HG03066 (cell line): ENCODE results near the gene LONP1.
"Not testable (repeated sequence)": the region's sequence is repeated elsewhere in the genome, so short reads cannot be mapped to it uniquely, and the experiment has no call there.

Experiments used
- ATAC-seq: cut with Tn5 transposase; IDR thresholded peaks from one replicate; pipeline ENCODE4 v1.9.1; 2021; ENCODE audit warnings: low read depth; ENCODE audit not compliant: unreplicated experiment

Gene LONP1

DNA sequence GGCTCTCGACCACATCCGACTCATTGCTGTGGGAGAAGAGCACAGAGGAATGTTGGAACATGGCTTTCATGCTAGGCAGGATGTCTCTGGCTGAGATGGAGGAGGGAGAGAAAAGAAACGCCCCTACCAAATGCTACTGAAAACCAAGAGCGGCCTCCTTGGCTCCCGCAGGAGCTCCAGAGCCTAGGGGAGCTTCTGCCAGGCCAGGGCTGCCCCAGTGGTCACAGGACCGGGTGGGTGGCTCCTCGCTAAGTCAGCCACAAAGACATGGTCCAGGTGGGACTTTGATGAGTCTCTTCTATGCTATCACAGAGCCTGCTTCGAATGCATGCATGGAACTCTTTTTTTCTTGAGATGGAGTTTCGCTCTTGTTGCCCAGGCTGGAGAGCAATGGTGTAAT, 6.7 kb downstream of the LONP1 start:
- no peak for ATAC-seq

- no peak for ATAC-seq
Observed at GRCh38 chr19:5711713-5712161, 8.2 kb downstream of the LONP1 start.

DNA sequence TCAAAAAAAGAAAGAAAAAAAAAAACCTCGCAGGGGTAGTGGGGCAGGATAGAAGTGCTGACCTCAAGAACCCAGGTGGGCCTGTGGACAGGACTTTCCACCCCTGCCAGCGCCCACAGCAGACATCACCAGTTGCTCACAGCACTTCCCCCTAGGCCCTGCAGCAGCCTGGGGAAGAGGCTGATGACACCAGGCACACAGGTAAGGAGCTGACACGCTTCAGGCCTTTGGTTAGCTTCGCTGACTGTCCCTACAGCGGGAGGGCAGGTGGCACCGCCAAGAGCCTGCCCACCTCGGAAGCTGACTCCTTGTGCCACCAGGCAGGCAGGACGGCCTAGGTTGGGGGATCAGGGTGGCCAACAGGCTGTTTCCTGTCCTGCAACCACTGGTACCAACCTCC, 8.9 kb downstream of the LONP1 start:
- no peak for ATAC-seq

GRCh38 chr19:5707576-5708575, 12.1 kb downstream of the LONP1 start:
- ATAC-seq: no peak

DNA sequence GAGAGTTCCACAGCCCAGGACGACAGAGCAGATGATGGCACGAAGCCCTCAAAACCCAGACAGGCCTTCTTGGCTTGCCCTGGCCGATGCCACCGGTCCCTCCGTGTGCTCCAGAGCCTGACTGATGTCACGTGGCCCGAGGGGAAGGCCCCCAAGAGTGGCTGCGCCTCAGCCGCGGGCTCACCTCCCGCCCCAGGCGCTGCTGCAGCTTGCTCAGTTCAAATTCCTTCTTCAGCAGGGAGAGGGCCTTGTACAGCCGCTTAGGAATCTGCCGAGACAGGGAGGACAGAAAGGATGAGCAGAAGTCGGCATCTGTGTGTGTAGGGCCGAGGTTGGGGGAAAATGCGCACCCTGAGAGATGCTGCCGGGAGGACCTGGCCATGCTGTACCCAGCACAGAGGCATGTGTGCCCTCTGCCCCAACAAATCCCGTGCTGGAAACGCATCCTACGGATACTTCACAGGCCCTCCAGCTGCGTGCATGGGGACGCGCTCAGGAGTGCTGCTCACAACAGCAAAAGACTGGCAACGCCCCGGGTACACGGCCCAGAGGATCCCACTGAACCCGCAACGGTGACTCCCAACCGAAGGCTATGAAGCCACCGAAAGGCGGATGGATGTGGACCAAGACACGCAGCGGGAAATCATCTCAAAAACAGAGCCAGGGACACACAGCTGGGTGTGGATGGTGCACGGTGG, 12.9 kb downstream of the LONP1 start:
- no peak for ATAC-seq

DNA sequence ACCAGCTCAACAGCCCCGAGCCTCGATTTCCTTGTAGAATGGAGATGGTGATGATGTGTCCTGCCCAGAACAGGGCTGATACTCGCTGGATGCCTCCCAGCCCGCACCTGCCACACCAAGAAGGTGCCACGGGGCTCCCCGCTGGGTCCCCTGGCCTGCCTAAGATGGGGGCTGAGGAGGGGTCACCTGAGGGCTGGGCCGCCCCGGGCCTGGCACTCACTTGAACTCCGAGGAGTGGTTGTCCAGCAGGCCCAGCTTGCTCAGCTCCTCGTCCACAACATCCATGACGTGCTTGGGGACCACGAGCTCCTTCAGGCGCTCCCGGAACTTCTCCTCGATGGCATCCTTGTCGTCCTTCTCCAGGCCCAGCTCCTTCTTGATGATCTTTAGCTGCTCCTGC, 14.4 kb downstream of the LONP1 start:
- no peak for ATAC-seq

GRCh38 chr19:5703819-5704818, 15.8 kb downstream of the LONP1 start:
- ATAC-seq: no peak

GRCh38 chr19:5702053-5702410, 17.9 kb downstream of the LONP1 start:
- ATAC-seq: not testable (repeated sequence)

DNA sequence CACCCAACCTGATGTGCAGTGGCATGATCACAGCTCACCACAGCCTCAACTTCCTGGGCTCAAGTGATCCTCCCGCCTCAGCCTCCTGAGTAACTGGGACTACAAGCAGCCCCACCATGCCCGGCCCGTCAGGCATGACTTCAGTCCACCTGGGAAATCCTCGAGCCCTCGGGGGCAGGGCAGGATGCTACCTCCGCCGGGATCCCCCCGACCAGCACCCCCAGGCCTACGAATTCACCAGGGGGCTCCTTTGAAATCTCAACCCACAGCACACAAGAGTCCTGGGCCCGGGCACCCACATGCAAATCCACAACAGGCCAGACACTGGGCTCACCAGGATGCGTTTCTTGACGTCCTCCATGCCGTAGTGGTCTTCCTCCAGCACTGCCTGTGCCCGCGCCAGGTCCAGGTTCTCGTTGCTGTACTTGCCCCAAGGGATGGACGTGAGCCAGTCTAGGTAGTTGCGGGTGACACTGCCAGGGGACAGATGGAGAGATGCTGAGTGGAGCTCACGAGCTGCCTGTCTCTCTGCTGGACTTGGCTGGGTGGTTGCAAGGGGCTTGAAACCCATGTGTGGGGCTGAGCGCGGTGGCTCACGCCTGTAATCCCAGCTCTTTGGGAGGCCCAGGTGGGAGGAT, 19.4 kb downstream of the LONP1 start:
- no peak for ATAC-seq

GRCh38 chr19:5698635-5699422, 21.1 kb downstream of the LONP1 start:
- no peak for ATAC-seq

DNA sequence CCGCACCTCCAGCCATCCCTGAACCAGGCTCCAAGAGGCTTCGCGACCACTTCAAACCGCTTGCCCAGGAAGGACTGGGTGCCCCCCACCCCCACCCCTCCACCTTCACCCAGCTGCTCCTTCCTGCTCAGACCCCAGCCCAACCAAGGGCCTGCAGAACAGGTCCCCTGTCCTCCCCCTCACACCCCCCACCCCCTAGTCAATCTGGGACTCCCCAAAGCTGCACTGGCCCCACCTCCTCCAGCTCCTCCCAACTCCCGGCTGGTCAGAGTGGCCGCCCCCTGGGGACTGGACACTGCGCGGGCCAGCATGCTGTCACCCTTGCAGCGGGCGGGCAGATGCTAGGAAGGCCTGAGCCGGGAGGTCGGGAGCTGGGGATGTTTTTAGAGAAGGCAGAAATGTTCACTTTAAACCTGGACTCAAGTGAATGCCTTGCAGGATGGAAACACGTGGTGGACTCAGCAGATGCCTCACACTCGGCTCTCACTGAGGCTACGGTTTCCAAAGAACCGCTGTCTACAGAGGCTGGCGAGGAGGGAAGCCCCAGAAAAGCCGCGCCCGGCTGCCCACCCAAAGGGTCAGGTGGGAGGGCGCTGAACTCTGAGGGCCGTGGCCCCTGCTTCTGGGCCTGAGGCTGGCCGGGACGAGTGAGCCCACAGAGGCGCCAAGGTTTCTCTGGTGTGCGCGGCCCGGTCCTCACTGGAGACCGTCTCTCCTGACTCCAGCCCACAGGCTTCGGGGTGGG, 21.9 kb downstream of the LONP1 start:
- no peak for ATAC-seq

DNA sequence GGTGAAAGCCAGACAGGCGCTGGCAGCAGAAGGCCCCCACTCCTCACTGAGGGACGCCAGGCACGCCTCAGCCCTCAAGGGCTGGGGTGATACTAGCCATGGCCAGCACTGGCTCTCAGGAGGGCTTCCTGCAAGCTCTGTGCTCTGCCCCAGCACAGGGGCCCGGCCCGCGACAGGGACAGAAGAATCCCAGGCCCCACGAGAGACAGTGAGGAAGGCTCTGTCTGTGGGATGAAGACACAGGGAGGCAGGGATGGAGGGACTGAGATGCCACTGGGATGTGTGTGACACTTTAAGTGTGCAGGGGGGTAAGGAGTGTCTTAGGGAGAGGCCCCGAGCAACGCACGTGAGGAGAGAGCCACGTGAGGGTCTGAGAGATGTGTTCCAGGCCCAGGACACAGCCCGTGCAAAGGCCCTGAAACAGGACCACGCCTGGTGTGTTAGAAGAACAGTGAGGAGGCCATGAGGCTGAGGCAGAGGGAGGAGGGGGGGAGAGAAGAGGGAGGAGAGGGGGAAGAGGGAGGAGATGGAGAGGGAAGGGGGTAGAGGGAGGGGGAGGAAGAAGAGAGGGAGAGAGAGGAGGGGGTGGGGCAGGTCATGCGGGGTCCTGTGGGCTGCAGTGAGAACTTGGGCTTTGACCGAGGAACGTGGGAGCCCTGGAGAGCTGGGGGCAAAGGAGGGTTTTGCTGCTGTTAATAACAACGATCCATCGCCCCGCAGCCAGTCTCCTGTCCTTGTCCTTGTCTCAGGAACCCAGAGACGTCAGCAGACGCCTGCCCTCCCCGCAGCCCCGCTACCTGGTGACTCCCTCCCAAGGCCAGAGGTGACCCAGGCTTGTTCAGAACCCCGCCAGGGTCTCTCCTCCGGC, 22.7 kb downstream of the LONP1 start:
- ATAC-seq: no peak

GRCh38 chr19:5696196-5697021, 23.5 kb downstream of the LONP1 start:
- ATAC-seq: no peak

DNA sequence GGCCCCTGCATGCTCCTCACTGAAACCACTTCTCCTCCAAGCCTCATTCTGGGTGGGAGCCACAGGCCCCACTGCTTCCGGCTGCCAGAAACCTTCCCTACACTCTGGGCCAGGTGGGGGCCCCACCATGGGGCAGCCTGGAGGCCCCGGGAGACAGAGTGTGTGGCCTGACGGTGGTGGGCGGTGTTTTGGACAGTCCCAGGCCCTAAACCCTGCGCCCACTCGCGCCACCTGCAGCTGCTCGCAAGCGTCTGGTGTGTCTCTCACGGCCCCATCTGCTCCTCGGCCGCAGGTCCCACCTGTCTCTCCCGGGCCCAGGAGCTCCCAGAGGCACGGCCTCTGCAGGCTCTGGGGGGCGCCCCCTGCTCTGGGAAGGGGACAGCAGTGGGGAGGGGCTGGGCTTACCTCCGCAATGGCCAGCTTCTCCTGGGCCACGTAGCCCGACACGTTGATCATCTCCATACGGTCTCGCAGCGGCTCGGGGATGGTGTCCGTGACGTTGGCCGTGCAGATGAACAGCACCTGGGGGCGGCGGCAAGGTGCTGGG, 24.2 kb downstream of the LONP1 start:
- no peak for ATAC-seq

DNA sequence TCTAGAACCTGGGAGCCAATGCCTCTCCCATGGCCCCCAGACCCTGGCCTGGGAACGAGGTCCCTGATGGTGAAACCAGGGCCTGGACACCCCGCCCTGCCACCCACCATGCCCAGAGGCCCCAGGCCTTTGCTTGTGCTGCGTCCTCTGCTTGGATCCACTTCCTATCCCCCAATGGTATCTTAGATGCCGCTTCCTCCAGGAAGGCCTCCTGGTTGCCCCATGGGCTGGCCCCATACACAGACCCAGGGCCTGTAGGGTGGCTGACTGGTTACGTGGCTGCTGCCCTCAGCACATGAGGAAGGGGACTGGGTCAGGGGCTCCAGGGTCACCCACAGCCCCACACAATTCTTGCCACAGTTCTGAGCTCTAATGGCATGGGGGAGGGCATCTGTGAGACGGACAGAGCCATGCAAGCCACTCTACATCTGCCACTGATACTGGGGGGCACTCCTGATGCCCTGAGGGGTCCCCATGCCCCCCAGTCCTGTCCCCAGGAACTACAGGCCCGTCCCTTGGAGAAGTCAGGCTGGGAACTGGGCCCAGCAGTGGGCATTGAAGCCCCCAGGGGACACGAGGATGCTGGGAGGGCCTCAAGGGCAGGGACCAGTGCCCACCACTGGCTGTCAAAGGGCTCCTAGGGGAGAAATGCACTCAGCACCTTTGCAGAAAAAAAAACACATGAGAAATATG, 24.8 kb downstream of the LONP1 start:
- ATAC-seq: no peak
